ENCODE data around the gene UTP25.

- TF ChIP-seq CTCF (IDR thresholded peaks at IDR 0.05; ENCODE audit: low read depth, low read length, poor library complexity, severe bottlenecking) = no peak
- no peak for TF ChIP-seq EZH2phosphoT487 (IDR thresholded peaks at IDR 0.05; ENCODE audit: borderline replicate concordance, low read length)
These were observed 25.5 kb upstream of the UTP25 start for GRCh38 chr1:209802117-209802779.
